GM18870 (cell line): Measurements from ENCODE around the gene OR10A6.
A peak's percentile ranks its signal among the peaks of the same experiment; 100 is the strongest.

Experiments
- ATAC-seq: cut with Tn5 transposase; IDR thresholded peaks from one replicate; pipeline ENCODE4 v1.9.1; 2021; ENCODE audit warnings: moderate library complexity; ENCODE audit not compliant: unreplicated experiment

Gene OR10A6

DNA sequence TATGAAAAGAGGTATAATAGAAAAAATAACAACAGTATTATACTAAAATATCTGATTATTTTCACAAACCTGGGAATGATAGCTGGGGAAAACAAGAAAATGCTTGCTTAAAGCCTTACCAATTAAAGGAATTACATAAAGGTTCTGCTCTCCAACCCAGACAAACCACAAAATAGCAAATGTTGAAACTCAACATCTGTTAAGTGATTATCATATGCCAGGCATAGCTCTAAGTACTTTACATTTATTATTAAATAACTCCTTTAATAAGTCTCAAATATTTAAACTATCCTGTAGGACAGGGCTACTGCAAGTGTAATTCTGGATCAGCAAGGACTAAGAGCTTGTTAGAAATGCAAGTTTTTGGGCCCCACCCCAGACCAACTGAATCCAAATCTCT, 20.1 kb downstream of the OR10A6 start:
- ATAC-seq, result no peak

DNA sequence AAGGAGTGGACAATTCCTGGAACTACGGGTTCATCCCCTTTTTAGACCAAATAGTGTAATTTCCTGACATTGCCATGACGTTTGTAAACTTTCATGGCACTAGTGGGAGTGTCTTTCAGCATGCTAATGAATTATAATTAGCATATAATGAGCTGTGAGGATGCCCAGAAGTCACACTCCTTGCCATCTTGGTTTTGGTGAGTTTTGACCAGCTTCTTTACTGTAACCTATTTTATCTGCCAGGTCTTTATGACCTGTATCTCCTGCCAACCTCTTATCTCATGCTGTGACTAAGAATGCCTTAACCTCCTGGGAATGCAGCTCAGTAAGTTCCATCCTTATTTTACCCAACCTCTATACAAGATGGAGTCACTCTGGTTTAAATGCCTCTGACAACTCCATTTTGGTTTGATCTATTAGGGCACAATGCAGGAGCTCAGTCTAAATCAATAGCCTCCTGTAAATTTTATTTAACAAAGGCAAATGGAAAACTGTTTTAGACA, 20.7 kb downstream of the OR10A6 start:
- ATAC-seq, result no peak

DNA sequence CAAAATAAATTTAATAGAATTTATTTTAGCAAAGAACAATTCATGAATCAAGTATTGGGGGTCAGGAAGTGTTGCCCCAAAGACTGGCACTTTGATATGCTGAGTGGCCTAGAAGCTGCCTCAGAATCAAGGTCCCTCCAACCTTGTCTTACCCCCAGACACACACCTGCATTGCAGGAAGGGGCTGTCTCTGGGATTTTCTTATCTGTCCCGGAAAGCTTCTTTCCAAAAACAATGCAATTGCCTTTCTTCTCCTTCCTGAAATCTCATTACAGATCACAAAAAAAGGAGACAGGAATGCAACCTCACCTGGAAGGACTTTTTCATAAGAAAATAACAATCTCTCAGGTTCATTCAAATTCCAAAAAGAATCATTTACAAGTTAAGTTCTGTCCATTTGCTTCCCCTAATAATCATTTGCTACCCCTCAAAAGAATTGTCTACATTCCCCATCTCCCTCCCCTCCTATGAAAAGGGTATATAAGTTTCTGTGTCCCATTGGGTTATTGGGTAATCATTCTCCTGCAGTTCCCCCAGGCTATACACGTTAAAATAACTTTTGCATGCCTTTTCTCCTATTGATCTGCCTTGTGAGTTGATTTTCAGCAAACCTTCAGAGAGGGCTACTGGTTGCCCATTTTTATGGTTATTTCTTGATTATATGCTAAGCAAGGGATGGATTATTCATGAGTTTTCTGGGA, 21.3 kb downstream of the OR10A6 start:
- ATAC-seq, result no peak

DNA sequence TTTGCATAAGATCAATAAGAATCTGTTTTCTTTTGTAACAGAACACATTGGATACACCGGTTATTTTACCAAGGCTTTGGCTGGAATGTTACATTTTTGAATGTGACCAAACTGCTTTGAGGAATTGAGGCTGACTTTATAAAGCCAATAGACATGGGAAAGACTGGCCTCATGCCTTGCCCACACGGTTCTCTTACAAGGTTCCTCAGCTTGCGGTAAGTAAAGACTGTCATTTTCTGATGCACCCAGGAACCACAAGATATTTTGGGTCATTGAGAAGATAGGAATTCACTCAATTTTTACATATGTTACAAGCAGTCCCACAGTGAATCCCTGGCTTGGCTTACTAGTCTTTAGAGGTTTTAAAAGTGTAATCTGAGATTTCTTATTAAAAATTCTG, 23.9 kb downstream of the OR10A6 start:
- ATAC-seq, result no peak

DNA sequence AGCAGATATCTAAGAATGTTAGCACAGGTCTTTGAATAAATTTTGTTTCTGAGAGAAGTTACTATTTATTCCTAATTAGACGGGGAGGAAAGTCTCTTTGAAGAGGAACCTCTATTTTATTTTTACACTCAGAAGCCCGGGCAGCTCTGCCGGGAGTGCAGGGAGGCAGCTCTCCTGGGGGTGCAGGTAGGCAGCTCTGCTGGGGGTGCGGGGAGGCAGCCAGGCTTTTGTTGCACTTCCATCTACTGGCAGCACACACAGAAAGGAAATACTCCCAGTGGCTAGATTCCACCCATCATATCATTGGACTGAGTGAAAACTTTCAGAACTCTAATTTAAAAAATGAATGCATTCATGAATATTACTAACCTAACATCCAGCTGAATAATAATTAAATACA, 24.6 kb downstream of the OR10A6 start:
- ATAC-seq, result no peak

DNA sequence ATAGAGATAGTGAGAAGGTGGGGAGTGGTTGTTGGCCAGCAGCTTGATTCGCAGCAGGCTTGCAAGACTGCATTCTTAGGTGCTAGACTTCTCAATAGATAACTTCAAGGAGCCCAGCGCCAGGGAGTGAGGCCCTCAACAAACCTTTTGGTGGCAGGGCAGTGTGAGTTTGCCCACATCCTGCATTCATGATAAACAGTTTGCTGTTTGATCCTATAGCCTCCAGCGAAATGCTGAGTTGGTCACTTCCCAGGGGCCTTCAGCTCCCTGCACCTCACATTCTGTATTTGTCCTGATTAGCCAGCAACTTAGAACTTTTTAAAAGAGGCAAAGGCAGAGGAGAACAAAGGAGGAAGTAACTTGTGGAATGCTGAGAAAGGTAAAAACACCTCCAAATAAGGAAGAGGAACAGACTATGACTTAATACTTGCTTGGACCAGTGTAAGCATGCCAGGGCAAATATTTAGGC, 25.1 kb downstream of the OR10A6 start:
- no peak for ATAC-seq

DNA sequence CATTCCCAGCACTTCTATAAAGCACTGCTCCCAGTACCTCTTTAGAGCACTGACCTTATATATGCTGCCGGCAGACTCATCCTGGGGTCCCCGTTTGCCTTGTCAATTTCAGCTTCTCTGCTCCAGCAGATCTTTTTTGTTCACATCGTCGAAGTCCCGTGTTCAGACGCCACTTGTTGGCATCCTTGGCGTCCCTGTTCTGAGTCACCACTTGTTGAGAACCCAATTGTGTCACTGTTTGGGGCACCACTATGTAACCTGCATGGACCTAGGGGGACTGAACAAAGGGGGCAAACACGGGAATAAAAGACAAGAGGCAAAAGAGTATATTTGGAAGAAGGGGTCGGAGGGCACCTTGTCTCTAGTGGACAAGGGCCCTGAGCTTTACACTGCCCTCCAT, 25.5 kb downstream of the OR10A6 start:
- no peak for ATAC-seq

DNA sequence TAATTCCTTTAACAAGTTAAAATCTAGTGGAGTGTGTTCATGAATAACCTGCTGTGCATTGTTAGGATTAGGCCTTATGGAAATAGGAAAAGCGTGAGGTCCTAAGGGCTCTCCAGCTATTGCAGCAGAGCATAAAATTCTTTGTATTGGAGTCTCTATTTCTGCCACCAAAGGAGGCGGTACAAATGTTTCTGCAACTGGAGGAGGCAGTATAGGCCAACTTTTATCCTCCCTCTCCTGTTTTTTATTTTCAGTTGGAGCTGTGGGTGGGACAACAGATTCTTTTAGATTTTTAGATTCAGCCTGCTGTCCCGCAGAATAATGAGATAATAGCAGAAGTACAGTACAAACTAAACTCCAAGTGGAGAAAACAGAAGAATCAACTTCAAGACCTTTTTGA, 26.2 kb downstream of the OR10A6 start:
- ATAC-seq, result no peak

DNA sequence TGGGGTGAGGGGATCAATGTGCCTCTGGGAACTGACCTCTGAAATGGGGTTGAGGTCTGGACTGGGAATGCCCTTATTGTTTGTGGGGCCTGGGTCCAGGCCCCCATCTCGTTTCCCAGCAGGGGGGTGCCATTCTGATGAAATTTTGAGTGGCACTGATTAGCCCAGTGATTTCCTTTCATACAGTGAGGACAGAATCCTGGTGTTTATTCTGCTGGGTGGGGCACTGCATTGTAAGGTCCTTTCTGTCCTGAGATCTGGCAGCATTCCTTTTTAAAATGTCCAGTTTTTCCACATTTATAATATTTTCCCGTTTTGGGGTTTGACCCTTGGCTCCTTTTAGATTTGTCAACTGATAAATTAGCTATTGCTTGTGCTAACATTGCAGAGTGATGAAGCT, 27.1 kb downstream of the OR10A6 start:
- no peak for ATAC-seq

DNA sequence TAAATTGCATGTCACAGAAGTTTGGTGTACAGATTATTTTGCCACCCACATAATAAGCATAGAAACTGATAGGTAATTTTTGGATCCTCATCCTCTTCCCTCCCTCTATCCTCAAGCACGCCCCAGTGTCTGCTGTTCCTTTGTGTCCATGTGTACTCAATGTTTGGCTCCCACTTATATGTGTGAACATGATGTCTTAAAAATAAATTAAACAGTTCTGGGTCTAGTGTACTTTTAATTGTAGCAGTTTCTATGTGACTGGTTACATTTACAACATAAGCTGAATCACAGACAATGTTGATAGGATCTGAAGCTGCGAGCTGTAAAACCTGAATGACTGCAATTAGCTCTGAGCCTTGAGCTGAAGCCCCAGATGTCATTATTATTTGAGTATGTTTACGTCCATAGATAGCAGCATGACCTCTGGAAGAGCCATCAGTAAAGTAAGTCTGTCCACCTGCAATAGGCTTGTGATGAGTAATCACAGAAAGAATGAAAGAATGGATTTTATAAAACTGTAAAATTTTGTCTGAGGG, 29.7 kb downstream of the OR10A6 start:
- ATAC-seq, result no peak

DNA sequence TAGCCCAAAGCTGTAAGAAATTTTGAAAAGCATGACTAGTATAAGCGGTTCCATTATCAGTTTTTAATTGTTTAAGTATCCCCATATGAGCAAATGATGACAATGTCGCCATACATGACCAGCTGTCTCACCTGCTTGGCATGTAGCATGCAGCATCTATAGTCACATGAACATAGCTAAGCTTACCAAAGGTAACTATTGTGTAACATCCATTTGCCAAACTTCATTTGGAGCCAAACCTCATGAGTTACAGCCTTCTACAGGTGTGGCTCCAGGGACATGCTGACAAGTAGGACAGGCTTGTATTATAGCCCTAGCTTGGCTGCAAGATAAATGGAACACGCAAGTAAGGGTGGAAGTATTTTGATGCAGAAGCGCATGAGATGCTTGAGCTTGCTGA, 30.4 kb downstream of the OR10A6 start:
- ATAC-seq, result no peak

DNA sequence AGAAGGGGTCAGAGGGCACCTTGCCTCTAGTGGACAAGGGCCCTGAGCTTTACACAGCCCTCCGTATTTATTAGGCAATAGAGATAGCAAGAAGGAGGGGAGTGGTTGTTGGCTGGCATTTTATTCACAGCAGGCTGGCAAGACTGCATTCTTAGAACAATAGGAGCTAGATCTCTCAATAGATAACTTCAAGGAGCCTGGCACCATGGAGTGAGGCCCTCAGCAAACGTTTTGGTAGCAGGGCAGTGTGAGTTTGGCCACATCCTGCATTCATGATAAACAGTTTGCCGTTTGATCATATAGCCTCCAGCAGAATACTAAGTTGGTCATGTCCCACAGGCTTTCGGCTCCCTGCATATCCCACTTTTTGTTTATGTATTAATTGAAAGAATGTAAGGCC, 31.6 kb downstream of the OR10A6 start:
- ATAC-seq, result no peak

DNA sequence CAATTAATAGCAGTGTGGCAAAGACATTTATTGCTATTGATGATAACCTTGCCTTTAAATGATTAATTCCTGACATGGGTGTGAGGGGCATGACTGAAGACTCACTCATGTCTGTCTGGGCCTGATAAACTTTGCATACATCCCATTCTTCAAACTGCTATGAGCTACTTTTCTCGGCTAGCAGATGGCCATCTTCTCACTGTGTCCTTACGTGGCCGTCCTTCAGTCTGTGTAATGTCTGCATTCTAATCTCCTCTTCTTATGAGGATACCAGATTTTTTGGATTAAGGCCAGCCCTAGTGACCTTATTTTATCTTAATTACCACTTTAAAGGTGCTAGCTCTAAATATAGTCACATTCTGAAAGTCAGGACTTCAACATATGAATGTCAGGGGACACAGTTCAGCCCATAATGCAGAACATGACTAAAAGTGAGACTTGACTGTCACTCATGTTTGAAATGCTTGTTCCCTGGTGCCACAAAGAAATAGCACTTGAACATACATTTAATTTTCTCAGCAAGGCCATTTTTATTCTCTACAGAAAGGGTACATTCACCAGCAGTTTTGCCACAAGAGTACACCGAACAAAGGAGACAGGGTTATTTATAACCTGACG, 32.3 kb downstream of the OR10A6 start:
- ATAC-seq, result no peak

DNA sequence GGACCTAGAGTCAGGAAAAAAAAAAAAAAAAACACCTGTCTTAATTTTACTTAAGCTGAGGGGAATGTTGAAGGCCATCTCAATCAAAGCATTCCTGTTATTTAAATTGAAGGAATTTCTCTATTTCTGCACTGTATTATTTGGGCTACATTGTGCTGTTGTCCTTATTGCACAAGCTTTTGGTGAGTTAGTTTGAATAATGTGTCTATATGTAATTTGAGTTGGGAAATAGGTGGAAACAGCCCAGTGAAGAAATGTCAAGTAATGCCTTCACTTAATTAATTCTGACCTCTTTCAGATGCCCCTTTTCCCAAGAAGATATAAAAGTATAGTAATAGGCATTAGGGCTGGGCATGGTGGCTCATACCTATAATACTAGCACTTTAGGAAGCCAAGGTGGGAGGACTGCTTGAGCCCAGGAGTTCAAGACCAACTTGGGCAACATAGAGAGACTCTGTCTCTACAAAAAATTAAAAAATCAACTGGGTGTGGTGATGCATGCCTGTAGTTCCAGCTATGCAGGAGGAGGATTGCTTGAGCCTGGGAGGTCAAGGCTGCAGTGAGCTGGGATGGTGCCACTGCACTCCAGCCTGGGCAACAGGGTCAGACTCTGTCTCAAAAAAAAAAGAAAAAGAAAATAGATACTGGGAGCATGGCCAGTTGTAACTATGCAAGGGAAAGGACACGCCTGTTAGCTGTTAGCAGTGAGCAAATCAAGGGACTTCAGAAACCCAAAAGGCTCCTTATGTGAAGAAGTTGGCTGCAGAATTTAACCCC, 34.9 kb downstream of the OR10A6 start:
- ATAC-seq, result no peak

DNA sequence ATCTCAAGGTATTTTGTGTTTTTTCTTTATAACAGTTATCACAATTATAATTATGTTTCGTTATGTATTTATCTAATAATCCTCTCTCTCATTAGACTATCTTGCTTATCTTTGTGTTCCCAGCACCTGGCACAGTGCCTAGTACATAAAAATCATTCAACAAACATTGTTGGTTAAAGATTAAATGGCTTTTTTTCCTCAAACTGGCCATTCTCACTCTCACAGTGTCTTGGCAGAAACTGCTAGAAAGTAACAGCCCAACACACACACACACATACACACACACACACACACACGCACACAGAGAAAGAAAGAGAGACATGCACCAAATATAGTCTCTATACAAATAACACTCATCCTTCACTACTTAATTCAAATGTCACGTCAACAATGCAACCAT, 36.8 kb downstream of the OR10A6 start:
- ATAC-seq, result no peak

DNA sequence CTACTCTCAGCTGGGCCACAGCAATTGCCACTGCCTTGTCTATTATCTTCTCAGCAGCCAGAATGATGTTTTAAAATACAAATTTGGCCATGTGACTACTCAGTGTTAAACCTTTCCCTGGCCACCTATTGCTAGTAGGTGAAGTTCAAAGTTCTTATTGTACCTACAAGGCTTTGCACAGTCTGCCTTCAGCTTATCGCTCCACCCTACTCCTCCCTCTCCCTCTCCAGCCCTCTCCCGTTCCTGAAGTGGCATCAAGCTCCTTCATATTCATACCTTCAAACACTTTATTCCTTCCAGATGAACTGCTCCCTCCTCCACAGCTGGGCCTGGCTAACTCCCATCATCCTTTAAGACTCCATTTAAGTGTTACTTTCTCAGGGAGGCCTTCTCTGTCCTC, 37.3 kb downstream of the OR10A6 start:
- ATAC-seq, result no peak

DNA sequence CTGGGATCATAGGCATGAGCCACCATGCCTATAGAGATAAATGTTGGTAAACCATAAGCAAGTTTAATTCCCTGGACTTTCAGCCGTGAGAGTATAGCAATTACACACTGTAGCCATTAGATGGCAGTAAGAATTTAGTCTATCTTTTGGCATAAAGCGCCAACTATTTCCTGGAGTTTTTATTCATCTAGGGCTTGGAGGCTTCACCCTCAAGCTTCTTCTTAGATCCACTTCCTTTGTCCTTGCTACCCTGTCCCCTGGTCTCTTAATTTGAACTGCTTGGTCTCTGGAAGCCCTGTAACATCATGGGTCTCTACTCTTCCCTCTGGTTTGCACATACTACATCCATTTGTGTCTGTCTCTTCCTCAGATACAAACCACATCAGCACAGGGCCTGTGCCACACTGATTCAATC, 38.2 kb downstream of the OR10A6 start:
- peak; percentile 55 for ATAC-seq

DNA sequence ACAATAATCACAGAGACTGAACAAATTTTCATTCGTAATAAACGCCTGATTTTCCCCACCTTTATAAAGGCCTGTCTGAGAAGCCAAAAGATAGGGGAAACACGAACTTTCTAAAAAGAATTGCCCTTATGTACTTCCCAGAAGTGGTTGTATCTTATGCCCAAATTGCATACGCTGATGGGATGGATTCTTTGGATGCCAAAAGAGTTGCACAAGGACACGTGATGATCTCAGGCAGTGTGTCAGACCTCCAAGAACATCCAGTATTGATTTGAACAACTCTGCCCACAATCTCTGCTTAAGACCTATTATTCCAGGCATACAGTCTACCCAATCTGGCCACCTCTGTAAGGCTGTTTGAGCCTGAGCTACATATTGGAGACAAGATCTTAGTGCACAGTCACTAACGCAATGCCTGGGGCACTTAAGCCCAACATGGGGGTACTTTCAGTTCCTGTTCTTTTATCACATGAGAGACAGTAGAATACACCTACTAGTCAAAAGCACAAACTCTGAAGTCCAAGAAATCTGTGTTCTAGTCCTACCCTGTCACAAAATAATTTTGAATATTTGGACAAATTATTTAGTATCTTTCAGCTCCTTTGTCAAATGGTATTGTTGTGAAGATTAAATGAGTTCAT, 38.9 kb downstream of the OR10A6 start:
- ATAC-seq, result peak; percentile 49

DNA sequence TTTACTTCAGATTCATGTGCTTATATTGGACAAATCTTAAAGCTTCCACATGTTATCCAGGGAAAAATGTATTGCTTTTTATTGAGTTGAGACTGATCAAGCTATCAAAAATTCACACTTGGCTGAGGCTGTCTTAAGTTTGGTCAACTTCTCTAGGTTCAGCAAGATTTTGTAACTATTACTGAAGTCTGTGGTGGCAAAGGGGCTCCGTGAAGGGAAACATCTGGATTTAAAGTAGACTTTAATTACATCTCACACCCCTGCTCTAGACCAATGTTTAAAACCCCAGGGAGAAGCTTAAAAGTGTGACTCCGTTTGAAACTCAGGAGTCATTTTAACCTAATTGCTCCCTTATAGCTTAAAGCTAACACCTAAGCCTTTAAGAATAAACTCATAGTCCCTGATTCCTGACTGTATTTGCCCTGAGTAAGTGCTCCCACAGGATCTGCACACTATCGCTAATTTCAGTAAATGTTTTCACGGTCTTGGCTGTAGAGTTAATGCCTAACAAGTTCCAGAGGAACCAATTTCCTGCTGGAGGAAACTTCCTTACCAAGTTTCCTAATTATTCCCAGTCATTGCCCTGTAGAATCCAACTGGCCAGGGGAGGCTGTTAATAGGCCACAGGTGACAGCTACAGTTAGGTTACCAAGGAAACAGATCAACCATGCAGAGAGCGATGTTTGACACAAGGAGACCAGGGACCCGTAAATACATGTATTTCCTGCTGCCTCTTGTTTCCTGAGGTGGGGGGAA, 40.5 kb downstream of the OR10A6 start:
- no peak for ATAC-seq

DNA sequence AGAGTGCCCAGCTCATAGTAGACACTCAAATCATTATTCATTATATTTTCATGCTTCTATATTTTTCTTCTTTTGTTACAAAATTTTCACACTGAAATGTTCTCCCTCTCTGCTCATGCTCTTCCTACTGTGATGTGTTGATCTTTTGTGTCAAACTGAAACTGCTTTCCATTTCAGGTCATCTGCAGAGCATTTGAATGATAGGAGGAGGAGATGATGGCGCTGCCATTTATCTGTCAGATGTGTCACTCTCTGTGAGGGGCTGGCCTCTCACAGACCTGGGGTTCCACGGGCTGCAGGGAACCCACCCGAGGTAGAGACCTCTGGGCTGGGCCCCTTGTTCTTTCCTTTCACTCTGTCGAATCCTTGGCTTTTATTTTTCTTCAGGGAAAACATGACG, 41.1 kb downstream of the OR10A6 start:
- ATAC-seq, result peak; percentile 47
